Mesenchymal stem cell (in vitro differentiated cells and primary cell): ENCODE measurements around the gene ZFAND6.

Experiments
- DNase-seq: peaks from one replicate; pipeline ENCODE4 v3.0.0-alpha.2; 2013
- H2AFZ ChIP-seq: one replicate; pipeline ENCODE4 v1.6.1; 2013; ENCODE audit warnings: low read depth, mild to moderate bottlenecking, control low read depth, inconsistent platforms, low read length, moderate library complexity
- H2AK5ac ChIP-seq: 2 replicates; pipeline ENCODE4 v1.6.1; 2013; ENCODE audit warnings: low read length, moderate library complexity, mild to moderate bottlenecking, inconsistent platforms; ENCODE audit not compliant: severe bottlenecking
- H2BK120ac ChIP-seq: one replicate; pipeline ENCODE4 v1.6.1; 2013; ENCODE audit warnings: low read depth, mild to moderate bottlenecking, inconsistent platforms, low read length, moderate library complexity
- H2BK12ac ChIP-seq, 2 experiments: one replicate each; pipeline ENCODE4 v1.6.1; 2013; ENCODE audit warnings: inconsistent platforms in 2 of 2, low read length in 2 of 2, mild to moderate bottlenecking in 2 of 2, moderate library complexity in 2 of 2, control low read depth in 1 of 2
- H2BK15ac ChIP-seq: one replicate; pipeline ENCODE4 v1.6.1; 2013; ENCODE audit warnings: mild to moderate bottlenecking, low read depth, inconsistent platforms; ENCODE audit not compliant: poor library complexity, severe bottlenecking
- H2BK5ac ChIP-seq: 2 replicates; pipeline ENCODE4 v1.6.1; 2013; ENCODE audit warnings: low read depth, mild to moderate bottlenecking, low read length, control low read depth, inconsistent platforms; ENCODE audit not compliant: poor library complexity, severe bottlenecking
- H3K14ac ChIP-seq, 2 experiments: one replicate each; pipeline ENCODE4 v1.6.1; 2013; ENCODE audit warnings: inconsistent platforms in 2 of 2, low read length in 2 of 2, control low read depth in 1 of 2, mild to moderate bottlenecking in 1 of 2, moderate library complexity in 1 of 2
- H3K18ac ChIP-seq, 2 experiments: one replicate each; pipeline ENCODE4 v1.6.1; 2013; ENCODE audit warnings: inconsistent platforms in 2 of 2, low read length in 2 of 2, control low read depth in 1 of 2, low read depth in 1 of 2, mild to moderate bottlenecking in 1 of 2
- H3K23ac ChIP-seq, 2 experiments: one replicate each; pipeline ENCODE4 v1.6.1; 2013; ENCODE audit warnings: inconsistent platforms in 2 of 2, low read length in 2 of 2, mild to moderate bottlenecking in 2 of 2, moderate library complexity in 2 of 2, control low read depth in 1 of 2
- H3K27ac ChIP-seq: 2 replicates; pipeline ENCODE4 v1.5.1; 2013; ENCODE audit warnings: mild to moderate bottlenecking, moderate library complexity, low read length, control low read depth, inconsistent platforms; ENCODE audit not compliant: poor library complexity, severe bottlenecking
- H3K27me3 ChIP-seq, 2 experiments: 2 replicates each; pipeline versions ENCODE4 v1.6.1 to v1.7.0; 2013; ENCODE audit warnings: low read length in 2 of 2, mild to moderate bottlenecking in 2 of 2, moderate library complexity in 2 of 2, control low read depth in 1 of 2, inconsistent platforms in 1 of 2; ENCODE audit not compliant: control insufficient read depth in 1 of 2, insufficient read depth in 1 of 2
- H3K36me3 ChIP-seq, 2 experiments: 2 replicates each; pipeline versions ENCODE4 v1.6.1 to v1.7.0; 2013; ENCODE audit warnings: low read length in 2 of 2, control low read depth in 1 of 2, inconsistent platforms in 1 of 2, low read depth in 1 of 2, mild to moderate bottlenecking in 1 of 2; ENCODE audit not compliant: insufficient read depth in 2 of 2, control insufficient read depth in 1 of 2
- H3K4ac ChIP-seq, 2 experiments: one replicate each; pipeline ENCODE4 v1.6.1; 2013; ENCODE audit warnings: inconsistent platforms in 2 of 2, low read length in 2 of 2, mild to moderate bottlenecking in 2 of 2, moderate library complexity in 2 of 2, control low read depth in 1 of 2, low read depth in 1 of 2
- H3K4me1 ChIP-seq: 2 replicates; pipeline ENCODE4 v1.6.1; 2013; ENCODE audit warnings: low read depth, low read length, control low read depth; ENCODE audit not compliant: control insufficient read depth, insufficient read depth
- H3K4me2 ChIP-seq: 2 replicates; pipeline ENCODE4 v1.6.1; 2013; ENCODE audit warnings: low read length, mild to moderate bottlenecking, inconsistent platforms; ENCODE audit not compliant: poor library complexity, severe bottlenecking
- H3K4me3 ChIP-seq, 2 experiments: 2 replicates each; pipeline versions ENCODE4 v1.5.1 to v1.7.0; 2013; ENCODE audit warnings: low read length in 2 of 2, mild to moderate bottlenecking in 2 of 2, control low read depth in 1 of 2, low read depth in 1 of 2; ENCODE audit not compliant: insufficient read depth in 1 of 2
- H3K79me1 ChIP-seq: replicated peaks from 2 replicates; pipeline ENCODE4 v1.6.1; 2013; ENCODE audit warnings: mild to moderate bottlenecking, control low read depth, low read length, inconsistent platforms; ENCODE audit not compliant: poor library complexity, severe bottlenecking
- H3K9ac ChIP-seq: 2 replicates; pipeline ENCODE4 v1.7.0; 2013; ENCODE audit warnings: mild to moderate bottlenecking, low read length, moderate library complexity
- H3K9me3 ChIP-seq: 2 replicates; pipeline ENCODE4 v1.7.0; 2013; ENCODE audit warnings: mild to moderate bottlenecking, low read length; ENCODE audit not compliant: control insufficient read depth
- H4K8ac ChIP-seq: one replicate; pipeline ENCODE4 v1.6.1; 2013; ENCODE audit warnings: inconsistent platforms, mild to moderate bottlenecking, low read length, moderate library complexity
- H4K91ac ChIP-seq: one replicate; pipeline ENCODE4 v1.6.1; 2013; ENCODE audit warnings: mild to moderate bottlenecking, low read length, inconsistent platforms
- WGBS: methylation state at CpG from one replicate; pipeline ENCODE4 v1.1.7; 2013; ENCODE audit warnings: mixed read lengths; 5-methylcytosine and 5-hydroxymethylcytosine counted together

Gene ZFAND6

DNA sequence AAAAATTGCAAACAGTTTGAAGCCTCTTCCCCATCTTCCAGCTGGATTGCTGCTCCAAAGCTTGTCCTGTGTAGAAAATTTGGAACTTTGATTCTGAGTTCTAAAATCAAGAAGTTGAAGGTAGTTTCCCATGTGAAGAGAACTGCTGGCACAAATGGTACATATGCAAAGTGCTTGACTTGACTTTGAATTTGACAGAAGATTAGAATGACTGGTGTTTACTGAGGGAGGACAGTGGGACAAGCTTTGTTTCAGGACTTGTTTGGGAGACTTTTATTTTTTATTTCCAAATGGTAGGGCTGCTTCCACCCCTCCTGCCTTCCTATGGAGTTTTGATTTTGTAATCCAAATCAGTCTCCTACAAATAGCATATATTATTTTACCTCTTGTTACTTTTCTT, 7.4 kb downstream of the ZFAND6 start:
- Histone ChIP-seq H3K18ac (no peak overlapping the region), H3K9ac (no peak overlapping the region), H3K23ac (no peak overlapping the region)

GRCh38 chr15:80068578-80068977, 9.1 kb downstream of the ZFAND6 start:
- no peak overlapping the region for H4K8ac ChIP-seq
- H2AK5ac ChIP-seq, result no peak overlapping the region
- no peaks in the 10 kb centered on the region for H3K27me3 ChIP-seq
- no peak overlapping the region for H2AFZ ChIP-seq
- no peak for DNase-seq
- peaks cover 4% of the 10 kb centered on the region for H3K4me1 ChIP-seq
- no peak overlapping the region for H3K18ac ChIP-seq
- H3K4me2 ChIP-seq, result no peak overlapping the region
- no peak overlapping the region for H3K14ac ChIP-seq
- no peak overlapping the region for H2BK5ac ChIP-seq
- no peak overlapping the region for H2BK120ac ChIP-seq
- H3K4me3 ChIP-seq, result peak overlapping the region in 1 of 2 experiments; percentile 22
- H3K9me3 ChIP-seq, result no peaks in the 10 kb centered on the region
- no peak overlapping the region for H3K23ac ChIP-seq
- WGBS, result 95% methylated on average over 8 of the region's 11 CpGs
- H2BK12ac ChIP-seq, result no peak overlapping the region
- peaks cover 0 to 2% of the 10 kb centered on the region in 2 experiments for H3K36me3 ChIP-seq
- peak overlapping the region; percentile 68 for H3K9ac ChIP-seq
- H3K27ac ChIP-seq, result no peak overlapping the region
- peak overlapping the region; percentile 67 for H2BK15ac ChIP-seq
- H3K79me1 ChIP-seq, result peaks cover 4% of the 10 kb centered on the region
- no peak overlapping the region for H4K91ac ChIP-seq
- H3K4ac ChIP-seq, result no peak overlapping the region

More for the DNA sequence above, 7.4 kb downstream of the ZFAND6 start:
- no peak overlapping the region for H2BK120ac ChIP-seq
- no peak overlapping the region for H3K4me2 ChIP-seq
- H3K4me3 ChIP-seq, result no peak overlapping the region
- DNase-seq, result no peak
- no peak overlapping the region for H4K8ac ChIP-seq
- H2AFZ ChIP-seq, result no peak overlapping the region
- H3K27ac ChIP-seq, result no peak overlapping the region
- no peaks in the 10 kb centered on the region for H3K9me3 ChIP-seq
- H3K36me3 ChIP-seq, result peaks cover 0 to 3% of the 10 kb centered on the region in 2 experiments
- H3K79me1 ChIP-seq, result peaks cover 4% of the 10 kb centered on the region
- no peak overlapping the region for H3K4ac ChIP-seq
- H2BK15ac ChIP-seq, result no peak overlapping the region
- H3K27me3 ChIP-seq, result no peaks in the 10 kb centered on the region
- no peak overlapping the region for H2AK5ac ChIP-seq
- H4K91ac ChIP-seq, result no peak overlapping the region
- H2BK12ac ChIP-seq, result no peak overlapping the region
- H3K4me1 ChIP-seq, result peaks cover 4% of the 10 kb centered on the region
- H2BK5ac ChIP-seq, result no peak overlapping the region
- no peak overlapping the region for H3K14ac ChIP-seq

- Histone ChIP-seq H3K27ac (no peak overlapping the region), H3K27me3 (no peaks in the 10 kb centered on the region), H2AFZ (no peak overlapping the region), H3K23ac (no peak overlapping the region), H2BK120ac (no peak overlapping the region), H3K79me1 (peaks cover 3% of the 10 kb centered on the region), H4K8ac (no peak overlapping the region), H3K4me1 (peaks cover 4% of the 10 kb centered on the region), H4K91ac (no peak overlapping the region), H3K14ac (no peak overlapping the region), H3K4me3 (no peak overlapping the region), H3K36me3 (no peaks in the 10 kb centered on the region), H2BK12ac (no peak overlapping the region), H2BK15ac (no peak overlapping the region), H3K9me3 (no peaks in the 10 kb centered on the region), H2BK5ac (no peak overlapping the region), H2AK5ac (no peak overlapping the region), H3K4me2 (no peak overlapping the region), H3K4ac (no peak overlapping the region), H3K18ac (no peak overlapping the region), H3K9ac (peak overlapping the region; percentile 78)
- peak; percentile 62 for DNase-seq
These were observed 11.4 kb downstream of the ZFAND6 start for GRCh38 chr15:80070840-80071239.

- Histone ChIP-seq H3K4me2 (no peak overlapping the region), H3K27ac (no peak overlapping the region), H3K14ac (no peak overlapping the region), H3K4me3 (peak overlapping the region in 1 of 2 experiments; percentile 75), H3K79me1 (peaks cover under 1% of the 10 kb centered on the region), H4K91ac (no peak overlapping the region), H3K9me3 (no peaks in the 10 kb centered on the region), H2BK5ac (no peak overlapping the region), H3K36me3 (no peaks in the 10 kb centered on the region), H2AK5ac (no peak overlapping the region), H2BK12ac (no peak overlapping the region), H2AFZ (no peak overlapping the region), H2BK15ac (no peak overlapping the region), H3K18ac (no peak overlapping the region), H3K27me3 (no peaks in the 10 kb centered on the region), H3K9ac (peak overlapping the region; percentile 78), H4K8ac (no peak overlapping the region), H3K4ac (no peak overlapping the region), H2BK120ac (no peak overlapping the region), H3K4me1 (peaks cover 4% of the 10 kb centered on the region), H3K23ac (no peak overlapping the region)
- no peak for DNase-seq
These were observed 12.2 kb downstream of the ZFAND6 start for GRCh38 chr15:80071652-80072051.
